Pancreas (tissue), 10 donors: ENCODE results near the gene LBX1. TPM values are rescaled to one million over a fixed set of nuclear protein-coding genes. Genes with fewer than 3 reads are reported as not detected.
"Not testable (repeated sequence)": the region's sequence is repeated elsewhere in the genome, so short reads cannot be mapped to it uniquely, and the experiment has no call there.

Experiments
- ATAC-seq, 4 donors: fragments of 200-7000 bp; cut with Tn5 transposase; one replicate each; pipeline versions ENCODE4 v1.8.0 to v1.9.1; 2020; ENCODE audit warnings: mild to moderate bottlenecking in 4 of 4, moderate library complexity in 4 of 4
- DNase-seq, 6 donors: peaks; one replicate each; pipeline ENCODE4 v3.0.0-alpha.2; 2020
- FAIRE-seq: peaks from 2 replicates; lab custom pipeline; 2012; peaks lifted over from hg19 to GRCh38; lab: Jason Lieb, UNC
- H3K27ac ChIP-seq, 4 donors: fragments of 200-600 bp; sonication (generic); 1 replicate in 3 of 4; 2 replicates in 1 of 4; pipeline versions ENCODE4 v1.5.0 to v1.8.0; 2020
- H3K27me3 ChIP-seq, 4 donors: fragments of 200-600 bp; one replicate each; pipeline ENCODE4 v1.8.0; 2021
- H3K36me3 ChIP-seq, 3 donors: fragments of 200-600 bp; sonication (generic) in 1 of 3; one replicate each; pipeline versions ENCODE4 v1.5.0 to v1.8.0; 2020 to 2021
- H3K4me1 ChIP-seq, 3 donors: fragments of 200-600 bp; one replicate each; pipeline ENCODE4 v1.8.0; 2021
- H3K4me3 ChIP-seq, 4 donors: fragments of 200-600 bp; sonication (generic) in 2 of 4; one replicate each; pipeline versions ENCODE4 v1.5.0 to v1.8.0; 2020 to 2021
- H3K9me3 ChIP-seq, 4 donors: fragments of 200-600 bp; one replicate each; pipeline ENCODE4 v1.8.0; 2021
- CTCF ChIP-seq, 4 donors: fragments of 200-600 bp; sonication (generic) in 3 of 4; IDR thresholded peaks; one replicate each; pipeline versions ENCODE4 v1.5.0 to v1.8.0; 2021; ENCODE audit warnings: antibody characterized with exemption in 4 of 4
- WGBS, 2 donors: extraction: QIAGEN DNeasy Blood & Tissue Kit; methylation state at CpG; one replicate each; pipeline ENCODE4 v1.1.7; 2013; 5-methylcytosine and 5-hydroxymethylcytosine counted together
- intact Hi-C, 3 donors: fragments of 100-400 bp; cut with DNase I; formaldehyde crosslinking; loops; one replicate each; pipeline versions ENCODE4 v1.11.1 to v1.14.2; 2022
- polyA plus RNA-seq, 2 donors: library from polyadenylated mRNA; stranded (reverse); fragments of 200-250 nt; gene quantifications; one replicate each; pipeline ENCODE4 v1.2.3, GENCODE V29; 2013
- total RNA-seq, 6 donors: library from RNA; stranded (reverse); fragmentation: NEBNext Ultra II Directional in 4 of 6; extraction: Animal tissue kit (Norgen Biotek cat#: 25700) in 4 of 6; gene quantifications; one replicate each; pipeline versions ENCODE4 v1.2.1 to v1.2.4, GENCODE V29; 2021 to 2023
- donor health status: healthy with polysubstance abuse.
- donor health status: DM: no; HTN: no; CAD: no; lungs with moderate emphysema.
- donor health status: DM: no; HTN: no; CAD: no.
- donor health status: control.
- donor health status: control.
- donor health status: Bipolar disorder and iron deficiency.
- donor health status: DM: yes; HTN: yes; CAD: no.
- donor health status: DM: no; HTN: no; CAD: no.
- donor health status: DM: no; HTN: no; CAD: no.
- donor health status: DM: yes; HTN: yes; CAD: no.

Gene LBX1
- total and polyA plus RNA-seq, 8 donors = not detected

- H3K27me3 ChIP-seq = peaks cover 2 to 63% (median 11%) of the 10 kb centered on the region in 4 donors
- intact Hi-C loops = loop anchor here in 1 of 3 donors (10.0 kb wide), 2 partner anchors 359 to 569 kb away; partner anchors contain the start of gene NPM3
- ATAC-seq (no peak), DNase-seq (no peak), FAIRE-seq (no peak)
- no peaks in the 10 kb centered on the region for H3K36me3 ChIP-seq
- H3K4me3 ChIP-seq = peak overlapping the region in 1 of 4 donors; percentile 7
- TF ChIP-seq CTCF (IDR thresholded peaks at IDR 0.05) = no peak
- no peak overlapping the region for H3K27ac ChIP-seq
- peaks cover 0 to 15% (median 0%) of the 10 kb centered on the region in 3 donors for H3K4me1 ChIP-seq
- 11 to 12% methylated on average over 40 of the region's 40 CpGs for WGBS, 2 donors
- H3K9me3 ChIP-seq = no peaks in the 10 kb centered on the region
These were observed 13.7 kb downstream of the LBX1 start for GRCh38 chr10:101215397-101216206.

GRCh38 chr10:101214446-101215396 lies 14.5 kb downstream of the LBX1 start:
- peak; percentile 73 to 85 (median 78) for TF ChIP-seq CTCF (IDR thresholded peaks at IDR 0.05)
- Histone ChIP-seq H3K4me3 (peak overlapping the region in 1 of 4 donors; percentile 21), H3K27ac (no peak overlapping the region), H3K4me1 (peaks cover 0 to 15% (median 0%) of the 10 kb centered on the region in 3 donors), H3K36me3 (no peaks in the 10 kb centered on the region), H3K27me3 (peaks cover 2 to 66% (median 11%) of the 10 kb centered on the region in 4 donors), H3K9me3 (no peaks in the 10 kb centered on the region)
- FAIRE-seq (no peak), ATAC-seq (peak; percentile 77 to 88 (median 82)), DNase-seq (peak in 5 of 6 donors; percentile 32 to 91 (median 66))
- WGBS, 2 donors = 11% methylated on average over 48 to 49 of the region's 49 CpGs
- intact Hi-C loops = loop anchor here in 2 of 3 donors (5.0 to 10.0 kb wide), 3 partner anchors 353 to 570 kb away; partner anchors contain the start of gene NPM3 (in 1 of the 2)

- H3K27me3 ChIP-seq = peaks cover 0 to 25% (median 0%) of the 10 kb centered on the region in 4 donors
- FAIRE-seq = no peak
These were observed 20.7 kb downstream of the LBX1 start for GRCh38 chr10:101208543-101208942.

GRCh38 chr10:101207026-101207425 lies 22.2 kb downstream of the LBX1 start:
- no peak for TF ChIP-seq CTCF (IDR thresholded peaks at IDR 0.05)
- no peak for ATAC-seq
- peaks cover 0 to 14% (median 0%) of the 10 kb centered on the region in 4 donors for H3K27me3 ChIP-seq

More at GRCh38 chr10:101208543-101208942, 20.7 kb downstream of the LBX1 start:
- DNase-seq = no peak
- TF ChIP-seq CTCF (IDR thresholded peaks at IDR 0.05) = no peak
- 58 to 64% methylated on average over 5 of the region's 5 CpGs for WGBS, 2 donors
- no peak overlapping the region for H3K4me3 ChIP-seq
- H3K36me3 ChIP-seq = no peaks in the 10 kb centered on the region
- no peaks in the 10 kb centered on the region for H3K9me3 ChIP-seq
- no peaks in the 10 kb centered on the region for H3K4me1 ChIP-seq
- no peak for ATAC-seq
- H3K27ac ChIP-seq = no peak overlapping the region
- intact Hi-C loops = no loop called here

GRCh38 chr10:101202667-101203066 lies 26.6 kb downstream of the LBX1 start:
- H3K9me3 ChIP-seq, H3K4me3 ChIP-seq, intact Hi-C loops, H3K27me3 ChIP-seq, DNase-seq, ATAC-seq, H3K36me3 ChIP-seq, H3K4me1 ChIP-seq, FAIRE-seq, H3K27ac ChIP-seq: not testable (repeated sequence)
- WGBS, 2 donors = 46 to 57% methylated on average over 4 of the region's 4 CpGs

More at GRCh38 chr10:101207026-101207425, 22.2 kb downstream of the LBX1 start:
- no peak for DNase-seq
- intact Hi-C loops = no loop called here
- H3K9me3 ChIP-seq = no peaks in the 10 kb centered on the region
- H3K36me3 ChIP-seq = no peaks in the 10 kb centered on the region
- no peak overlapping the region for H3K4me3 ChIP-seq
- WGBS, 2 donors = 14 to 19% methylated on average over 2 of the region's 2 CpGs
- no peak overlapping the region for H3K27ac ChIP-seq
- no peak for FAIRE-seq
- no peaks in the 10 kb centered on the region for H3K4me1 ChIP-seq

GRCh38 chr10:101198326-101198977 lies 30.8 kb downstream of the LBX1 start:
- DNase-seq, FAIRE-seq, H3K27me3 ChIP-seq, ATAC-seq, H3K4me3 ChIP-seq, intact Hi-C loops, H3K4me1 ChIP-seq, H3K27ac ChIP-seq, H3K36me3 ChIP-seq, H3K9me3 ChIP-seq: not testable (repeated sequence)
- WGBS, 2 donors = 77 to 84% methylated on average over 8 of the region's 8 CpGs
